Astrocyte of the spinal cord (primary cell): ENCODE data around the gene PPM1H.

Experiments
- DNase-seq: peaks from one replicate; pipeline ENCODE4 v3.0.0; 2011; ENCODE audit warnings: low read depth, low spot score
- H3K4me3 ChIP-seq: 2 replicates; pipeline ENCODE4 v1.5.1; 2011; ENCODE audit warnings: low read depth, mild to moderate bottlenecking, low read length, moderate library complexity
- CTCF ChIP-seq: IDR thresholded peaks from 2 replicates; pipeline ENCODE4 v1.5.1; 2012; ENCODE audit warnings: low read depth, mild to moderate bottlenecking, low read length, inconsistent platforms
- in situ Hi-C: cut with HindIII; loops from 2 replicates; pipeline ENCODE4 v1.10.0; 2017; ENCODE audit warnings: low sequenced_read_pairs

Gene PPM1H

DNA sequence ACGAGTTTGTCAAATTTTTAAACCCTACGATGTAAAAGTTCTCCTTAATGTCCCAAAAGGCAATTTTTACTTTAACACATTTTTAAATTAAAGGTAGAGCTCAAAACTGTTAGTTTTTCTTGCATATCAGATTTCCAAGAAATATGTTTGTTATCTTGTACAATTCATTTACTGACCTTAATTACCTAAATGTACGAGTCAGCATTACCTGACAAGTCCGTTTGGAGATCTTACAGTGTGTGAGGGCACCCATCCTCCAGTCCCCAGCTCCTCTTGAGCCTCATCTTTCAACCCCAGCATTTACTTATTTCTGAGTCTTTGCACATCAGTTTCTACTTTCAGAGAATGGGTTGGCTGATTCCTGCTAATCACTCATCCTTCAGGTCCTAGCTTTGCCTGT is 23.7 kb downstream of the PPM1H start:
- no peak for DNase-seq
- in situ Hi-C loops = no loop called here
- no peak for TF ChIP-seq CTCF
- H3K4me3 ChIP-seq = no peak overlapping the region

- in situ Hi-C loops = no loop called here
- H3K4me3 ChIP-seq = no peak overlapping the region
- TF ChIP-seq CTCF = no peak
- DNase-seq = no peak
Observed at GRCh38 chr12:62910549-62911169, 24.3 kb downstream of the PPM1H start.

DNA sequence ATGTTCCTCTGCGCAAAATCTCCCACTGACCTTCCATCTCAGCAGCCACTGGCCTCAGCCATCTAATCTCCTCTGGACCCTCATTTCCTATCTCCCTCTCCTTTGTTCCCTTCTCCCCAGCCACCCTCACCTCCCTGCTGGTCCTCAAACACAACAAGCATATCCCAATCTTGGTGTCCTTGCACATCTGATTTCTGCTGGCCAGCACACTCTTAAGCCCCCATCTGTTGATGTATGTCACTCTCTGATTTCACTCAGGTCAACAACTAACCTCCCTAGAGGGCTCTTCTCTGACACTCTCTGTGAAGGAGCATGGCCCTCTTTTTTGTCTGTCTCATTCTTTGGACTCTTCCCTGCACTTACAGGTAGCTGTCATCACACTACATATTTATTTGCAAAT is 25.6 kb downstream of the PPM1H start:
- no peak for TF ChIP-seq CTCF
- DNase-seq = no peak
- no peak overlapping the region for H3K4me3 ChIP-seq
- in situ Hi-C loops = no loop called here

DNA sequence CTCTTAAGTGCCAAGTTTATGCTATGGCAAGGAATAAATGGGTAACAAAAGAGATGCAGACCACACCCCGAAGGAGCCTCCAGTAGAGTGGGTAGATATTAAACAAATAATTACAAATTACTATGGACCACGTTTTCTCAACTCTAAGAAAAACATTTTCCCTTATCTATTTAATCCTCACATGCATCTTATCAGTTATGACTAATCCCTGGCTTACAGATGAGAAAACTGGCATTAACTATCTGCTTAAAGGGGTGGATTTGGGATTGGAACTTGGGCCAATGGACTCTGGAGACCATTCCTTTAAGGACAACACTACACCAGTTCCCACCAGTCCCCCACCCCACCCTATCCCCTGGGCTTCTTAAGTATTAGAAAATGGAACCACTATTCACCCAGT is 26.3 kb downstream of the PPM1H start:
- H3K4me3 ChIP-seq = no peak overlapping the region
- TF ChIP-seq CTCF = no peak
- in situ Hi-C loops = no loop called here

GRCh38 chr12:62907561-62907960 is 27.4 kb downstream of the PPM1H start:
- in situ Hi-C loops = no loop called here
- no peak for TF ChIP-seq CTCF

More for the DNA sequence above, 26.3 kb downstream of the PPM1H start:
- no peak for DNase-seq

DNA sequence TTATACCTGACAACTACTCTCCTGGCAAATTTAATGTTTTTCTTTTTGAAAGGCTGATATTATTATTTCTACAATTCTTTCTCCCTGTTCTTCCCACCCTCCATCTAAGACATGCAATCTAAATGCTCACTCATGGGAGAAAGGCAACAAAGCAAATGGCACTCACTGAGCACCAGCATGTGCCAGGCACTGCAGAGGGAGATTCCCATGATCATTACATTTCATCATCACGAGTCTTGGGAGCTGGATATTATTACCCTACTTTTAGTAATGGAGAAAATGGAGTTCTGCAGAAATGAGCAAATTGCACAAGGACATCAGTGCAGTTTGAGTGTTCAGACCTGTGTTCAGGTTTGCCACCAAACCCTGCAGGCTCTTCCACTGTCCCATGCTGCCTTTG is 27.9 kb downstream of the PPM1H start:
- in situ Hi-C loops = no loop called here
- no peak overlapping the region for H3K4me3 ChIP-seq
- no peak for DNase-seq
- TF ChIP-seq CTCF = no peak

More at GRCh38 chr12:62907561-62907960, 27.4 kb downstream of the PPM1H start:
- DNase-seq = no peak
- H3K4me3 ChIP-seq = no peak overlapping the region

DNA sequence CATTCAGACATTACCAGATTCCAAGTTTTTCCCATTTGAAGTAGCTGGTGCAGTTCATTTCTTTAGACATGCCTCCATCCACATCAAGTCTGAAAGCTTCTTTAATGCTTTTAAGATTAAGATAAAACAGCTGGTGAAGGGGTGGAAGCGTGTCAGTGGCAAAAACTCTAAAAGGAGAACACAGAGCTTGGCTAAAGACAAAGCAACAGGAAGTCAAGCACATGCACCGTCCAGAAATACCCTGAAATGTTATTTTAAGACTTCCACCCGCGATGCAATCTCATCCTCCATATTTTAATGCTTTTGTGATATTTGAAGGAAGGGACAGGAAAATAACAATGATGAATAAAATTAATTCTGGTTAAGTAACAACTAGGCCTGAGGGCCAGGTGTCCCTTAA is 31.8 kb downstream of the PPM1H start:
- DNase-seq = no peak
- no peak overlapping the region for H3K4me3 ChIP-seq
- in situ Hi-C loops = no loop called here
- TF ChIP-seq CTCF = no peak
